ES-I3 (cell line): ENCODE measurements around the gene MAPRE3.

ENCODE experiments used
- H3K36me3 ChIP-seq: 2 replicates; pipeline ENCODE4 v1.6.1; 2013; ENCODE audit warnings: mild to moderate bottlenecking, low read length, control low read depth, moderate library complexity; ENCODE audit not compliant: insufficient read depth
- H3K4me1 ChIP-seq: 2 replicates; pipeline ENCODE4 v1.6.1; 2013; ENCODE audit warnings: mild to moderate bottlenecking, control low read depth, low read length; ENCODE audit not compliant: insufficient read depth
- H3K9ac ChIP-seq: 2 replicates; pipeline ENCODE4 v1.6.1; 2013; ENCODE audit warnings: low read depth, mild to moderate bottlenecking, low read length, moderate library complexity
- H3K9me3 ChIP-seq: 2 replicates; pipeline ENCODE4 v1.6.1; 2013; ENCODE audit warnings: mild to moderate bottlenecking, low read length, moderate library complexity; ENCODE audit not compliant: control insufficient read depth, insufficient read depth

Gene MAPRE3

GRCh38 chr2:26941486-26941885 lies 29.0 kb upstream of the MAPRE3 start:
- Histone ChIP-seq H3K4me1 (no peaks in the 10 kb centered on the region), H3K9me3 (no peaks in the 10 kb centered on the region)

DNA sequence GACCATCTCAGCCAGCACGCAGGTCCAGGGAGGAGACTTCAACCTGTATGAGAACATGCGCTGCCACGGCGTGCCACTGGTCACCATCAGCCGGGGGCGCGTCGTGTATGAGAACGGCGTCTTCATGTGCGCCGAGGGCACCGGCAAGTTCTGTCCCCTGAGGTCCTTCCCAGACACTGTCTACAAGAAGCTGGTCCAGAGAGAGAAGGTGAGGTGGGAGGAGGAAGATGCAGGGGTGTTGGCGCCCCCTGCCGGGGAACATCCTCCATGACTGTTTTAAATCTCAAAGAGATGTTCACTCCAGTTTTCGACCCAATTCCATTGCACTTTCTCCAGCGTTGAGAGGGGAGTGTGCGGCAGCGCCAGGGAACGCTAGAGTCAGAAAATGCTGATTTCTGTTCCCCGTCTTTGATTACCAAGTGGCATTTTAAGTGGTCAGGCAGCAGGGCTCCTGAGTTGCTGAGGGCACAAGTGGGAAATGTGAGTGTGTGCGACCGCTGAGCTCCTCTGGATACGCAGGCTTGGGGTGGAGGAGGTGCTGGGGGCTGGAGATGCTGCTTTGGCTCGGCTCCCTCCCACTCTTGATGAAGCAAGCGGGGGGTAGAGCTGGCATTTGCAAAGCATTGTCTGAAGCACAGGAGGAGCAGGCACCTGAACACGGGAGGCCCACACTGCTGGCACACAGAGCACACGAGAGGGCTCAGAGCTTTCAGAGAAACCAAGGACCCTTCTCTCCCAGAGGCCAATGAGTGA lies 27.7 kb upstream of the MAPRE3 start:
- H3K9ac ChIP-seq = peak overlapping the region; percentile 8; the same call in 1 of the 2 replicates
- no peaks in the 10 kb centered on the region for H3K36me3 ChIP-seq

More at GRCh38 chr2:26941486-26941885, 29.0 kb upstream of the MAPRE3 start:
- Histone ChIP-seq H3K36me3 (no peaks in the 10 kb centered on the region), H3K9ac (no peak overlapping the region)

DNA sequence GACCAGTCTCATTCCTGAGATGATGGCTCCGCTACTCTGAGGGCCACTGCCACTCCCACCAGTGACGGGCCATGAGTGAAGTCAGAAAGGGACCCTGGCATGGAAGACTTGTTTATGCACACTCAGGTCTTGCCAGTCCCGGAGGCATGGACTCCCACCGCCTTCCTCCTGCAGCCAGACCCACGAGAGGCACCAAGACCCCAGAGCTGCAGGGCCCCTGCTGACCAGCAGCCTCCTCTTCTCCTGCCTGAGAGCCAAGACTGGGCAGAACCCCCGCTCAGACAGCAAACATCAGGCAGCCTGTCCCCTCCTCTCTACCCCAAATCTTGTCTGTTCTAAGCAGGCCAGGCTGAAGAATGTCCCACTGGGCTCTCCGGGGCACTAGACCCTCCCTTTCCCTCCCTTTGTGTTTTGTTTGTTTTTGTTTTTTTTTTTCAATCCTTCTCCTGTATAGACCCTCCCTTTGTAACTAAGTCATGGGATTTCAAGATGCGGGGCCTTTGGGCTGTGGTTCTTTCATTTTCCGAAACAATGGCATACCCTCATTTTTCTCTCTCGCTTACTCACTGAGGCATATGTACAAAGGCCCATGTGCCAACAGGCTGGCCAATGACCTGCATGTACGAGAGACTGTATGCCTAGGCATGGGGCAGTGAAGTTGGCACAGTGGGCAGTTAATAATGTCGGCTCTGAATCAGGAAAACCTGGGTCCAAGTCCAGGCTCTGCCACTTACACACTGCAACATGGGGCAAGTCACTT lies 24.3 kb upstream of the MAPRE3 start:
- Histone ChIP-seq H3K9ac (no peak overlapping the region), H3K36me3 (no peaks in the 10 kb centered on the region), H3K9me3 (no peaks in the 10 kb centered on the region), H3K4me1 (no peaks in the 10 kb centered on the region; the same call in 1 of the 2 replicates)

More for the DNA sequence above, 27.7 kb upstream of the MAPRE3 start:
- H3K9me3 ChIP-seq = no peaks in the 10 kb centered on the region
- H3K4me1 ChIP-seq = no peaks in the 10 kb centered on the region; the same call in 1 of the 2 replicates

- Histone ChIP-seq H3K9ac (no peak overlapping the region), H3K36me3 (no peaks in the 10 kb centered on the region)
These were observed 23.3 kb upstream of the MAPRE3 start for GRCh38 chr2:26946841-26947784.

DNA sequence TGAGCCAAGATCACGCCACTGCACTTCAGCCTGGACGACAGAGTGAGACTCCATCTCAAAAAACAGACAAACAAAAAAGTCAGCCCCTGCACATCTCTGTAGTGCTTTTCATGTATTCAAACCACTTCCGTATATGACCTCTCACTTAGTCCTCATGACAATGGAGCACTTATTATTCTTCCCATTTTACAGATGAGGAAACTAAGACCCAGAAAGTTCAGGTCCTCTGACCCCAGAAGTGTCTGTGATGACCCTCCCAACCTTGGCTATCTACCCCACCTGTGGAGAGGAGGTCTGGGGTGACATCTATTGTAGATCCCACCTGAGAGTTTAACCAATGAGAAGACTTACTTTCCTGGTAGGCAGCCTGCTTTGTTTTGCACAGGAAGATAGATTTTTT lies 21.6 kb upstream of the MAPRE3 start:
- Histone ChIP-seq H3K9ac (no peak overlapping the region), H3K36me3 (no peaks in the 10 kb centered on the region), H3K4me1 (no peaks in the 10 kb centered on the region; the same call in 1 of the 2 replicates), H3K9me3 (no peaks in the 10 kb centered on the region)

More at GRCh38 chr2:26946841-26947784, 23.3 kb upstream of the MAPRE3 start:
- Histone ChIP-seq H3K4me1 (no peaks in the 10 kb centered on the region; the same call in 1 of the 2 replicates), H3K9me3 (no peaks in the 10 kb centered on the region)

DNA sequence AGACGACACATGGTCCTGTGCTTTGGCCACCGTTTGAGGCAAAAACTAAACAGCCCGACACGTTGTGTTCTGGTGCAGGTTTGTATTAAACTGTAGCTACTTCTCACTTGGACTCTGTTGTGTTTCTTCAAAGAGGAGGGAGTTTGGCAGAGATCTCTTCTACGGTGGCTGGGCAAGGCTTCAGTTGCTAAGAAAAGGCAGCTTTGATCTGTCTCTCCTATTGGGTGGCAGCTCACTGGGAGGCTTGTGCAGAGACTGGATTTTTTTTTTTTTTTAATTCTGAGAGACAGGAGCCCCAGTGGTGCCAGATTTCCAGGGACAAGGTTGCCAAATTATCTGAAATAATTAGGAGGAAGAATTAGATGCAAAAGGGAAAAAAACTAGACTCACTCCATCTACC lies 20.2 kb upstream of the MAPRE3 start:
- no peaks in the 10 kb centered on the region; the same call in 1 of the 2 replicates for H3K4me1 ChIP-seq
- H3K9me3 ChIP-seq = no peaks in the 10 kb centered on the region
- H3K9ac ChIP-seq = no peak overlapping the region
- H3K36me3 ChIP-seq = no peaks in the 10 kb centered on the region

- Histone ChIP-seq H3K36me3 (no peaks in the 10 kb centered on the region), H3K9ac (no peak overlapping the region), H3K4me1 (no peaks in the 10 kb centered on the region; the same call in 1 of the 2 replicates), H3K9me3 (no peaks in the 10 kb centered on the region)
These were observed 19.2 kb upstream of the MAPRE3 start for GRCh38 chr2:26951236-26951635.

GRCh38 chr2:26952374-26952773 lies 18.1 kb upstream of the MAPRE3 start:
- H3K9me3 ChIP-seq = no peaks in the 10 kb centered on the region
- H3K4me1 ChIP-seq = no peaks in the 10 kb centered on the region
- H3K36me3 ChIP-seq = no peaks in the 10 kb centered on the region
- no peak overlapping the region for H3K9ac ChIP-seq

GRCh38 chr2:26954135-26954534 lies 16.3 kb upstream of the MAPRE3 start:
- Histone ChIP-seq H3K9me3 (no peaks in the 10 kb centered on the region), H3K4me1 (no peaks in the 10 kb centered on the region), H3K9ac (no peak overlapping the region), H3K36me3 (no peaks in the 10 kb centered on the region)

DNA sequence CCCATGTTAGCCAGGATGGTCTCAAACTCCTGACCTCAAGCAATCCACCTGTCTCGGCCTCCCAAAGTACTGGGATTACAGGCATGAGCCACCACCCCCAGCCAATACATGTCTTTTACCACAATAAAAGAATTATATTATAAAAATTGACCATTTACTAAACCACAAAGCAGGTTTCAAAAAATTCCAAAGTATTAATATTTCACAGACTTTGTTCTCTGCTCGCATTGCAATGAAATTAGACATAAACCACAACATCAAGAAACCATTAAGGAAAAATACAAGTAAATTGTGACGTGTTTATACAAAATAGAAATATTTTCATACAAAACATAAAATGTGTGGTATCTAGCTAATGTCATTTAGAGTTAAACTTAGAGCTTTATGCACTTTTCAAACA lies 13.4 kb upstream of the MAPRE3 start:
- Histone ChIP-seq H3K36me3 (no peaks in the 10 kb centered on the region), H3K9me3 (no peaks in the 10 kb centered on the region), H3K9ac (no peak overlapping the region), H3K4me1 (no peaks in the 10 kb centered on the region)

DNA sequence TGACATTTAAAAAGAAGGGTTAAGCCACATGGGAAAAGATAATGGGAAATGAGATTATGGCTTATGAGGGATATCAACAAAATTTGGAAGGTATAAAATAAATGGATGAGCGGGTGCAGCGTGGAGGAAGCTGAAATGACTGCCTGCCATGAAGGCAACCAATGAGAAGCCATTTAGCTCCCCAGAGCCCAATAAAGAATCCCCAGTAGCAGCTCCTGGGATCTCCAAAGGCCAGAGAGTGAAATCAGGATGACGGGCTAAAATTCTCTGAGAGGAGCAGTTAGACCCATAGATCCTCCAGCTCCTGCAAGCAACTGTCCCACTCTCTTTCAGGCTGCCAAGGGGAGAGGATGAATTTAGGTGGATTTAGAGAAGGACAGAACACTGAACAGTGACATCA lies 12.9 kb upstream of the MAPRE3 start:
- no peaks in the 10 kb centered on the region for H3K36me3 ChIP-seq
- H3K4me1 ChIP-seq = no peaks in the 10 kb centered on the region
- H3K9ac ChIP-seq = no peak overlapping the region
- no peaks in the 10 kb centered on the region for H3K9me3 ChIP-seq

- no peak overlapping the region for H3K9ac ChIP-seq
- no peaks in the 10 kb centered on the region for H3K9me3 ChIP-seq
- H3K4me1 ChIP-seq = no peaks in the 10 kb centered on the region
- no peaks in the 10 kb centered on the region for H3K36me3 ChIP-seq
These were observed 11.1 kb upstream of the MAPRE3 start for GRCh38 chr2:26959331-26959730.

DNA sequence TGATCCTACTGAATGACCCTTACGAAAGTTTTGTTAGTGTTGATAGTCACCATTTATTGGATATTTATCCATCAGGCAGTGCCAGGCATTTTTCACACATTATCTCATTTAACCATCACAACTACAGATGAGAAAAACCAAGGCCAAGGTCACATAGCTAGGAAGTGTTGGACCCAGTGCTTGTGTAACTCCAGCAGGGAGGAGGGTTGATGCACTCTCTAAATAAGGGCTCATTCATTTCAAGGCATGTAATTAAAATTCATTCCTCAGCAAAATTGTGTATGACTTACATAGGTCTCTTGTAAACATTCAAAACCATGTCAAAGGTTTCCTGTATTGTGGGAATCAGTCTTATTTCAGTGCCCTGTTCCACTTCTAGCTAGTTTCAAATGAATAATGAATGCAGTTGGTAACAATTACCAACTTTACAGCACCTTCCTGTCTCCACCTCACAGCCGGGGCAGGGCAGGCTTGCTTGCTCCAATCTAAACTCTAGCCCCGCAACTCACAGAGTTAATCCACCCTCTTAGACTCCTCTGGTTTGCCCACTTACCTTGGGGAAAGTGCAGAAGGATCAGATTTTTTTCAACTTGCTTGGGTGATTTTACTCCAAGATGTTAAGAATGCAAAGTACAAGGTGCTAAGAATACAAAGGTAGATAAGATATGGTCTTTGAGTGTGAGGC lies 5.8 kb upstream of the MAPRE3 start:
- no peaks in the 10 kb centered on the region for H3K9me3 ChIP-seq
- H3K4me1 ChIP-seq = no peaks in the 10 kb centered on the region
- no peaks in the 10 kb centered on the region for H3K36me3 ChIP-seq
- no peak overlapping the region for H3K9ac ChIP-seq

DNA sequence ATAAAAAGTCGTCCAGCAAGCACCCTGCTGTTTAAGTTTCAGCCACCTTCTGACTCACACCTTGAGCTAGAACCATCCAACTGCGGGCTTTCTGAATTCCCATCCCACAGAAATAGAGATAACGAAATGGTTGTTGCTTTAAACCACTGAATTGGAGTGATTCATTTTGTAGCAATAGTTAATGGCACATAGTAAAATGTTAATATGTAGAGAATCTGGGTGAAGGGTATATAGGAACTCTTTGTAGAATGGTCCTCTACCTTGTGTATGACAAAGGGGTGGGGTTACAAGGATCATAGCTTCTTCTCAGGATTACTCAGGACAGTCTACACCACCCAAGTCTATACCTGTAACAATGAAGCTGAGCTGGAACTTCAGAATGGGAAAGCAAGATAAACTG lies 2.4 kb upstream of the MAPRE3 start:
- Histone ChIP-seq H3K9ac (no peak overlapping the region), H3K9me3 (no peaks in the 10 kb centered on the region), H3K4me1 (no peaks in the 10 kb centered on the region), H3K36me3 (no peaks in the 10 kb centered on the region)
